Mesothelial cell of epicardium (in vitro differentiated cells): ENCODE measurements around the gene SMIM15. TPM values are rescaled to one million over a fixed set of nuclear protein-coding genes. Genes with fewer than 3 reads are reported as not detected.

Experiments
- DNase-seq, 2 experiments: peaks; one replicate each; pipeline ENCODE4 v3.0.0; 2021; ENCODE audit warnings: low spot score in 2 of 2; ENCODE audit not compliant: unreplicated experiment in 2 of 2
- H3K27ac Mint-ChIP-seq: 2 replicates; pipeline ENCODE4 v1.8.0; 2021; ENCODE audit warnings: mixed read lengths
- H3K27me3 Mint-ChIP-seq: 2 replicates; pipeline ENCODE4 v1.8.0; 2021; ENCODE audit warnings: low read depth, mixed read lengths
- H3K36me3 Mint-ChIP-seq: 2 replicates; pipeline ENCODE4 v1.8.0; 2021; ENCODE audit warnings: mixed read lengths
- H3K4me1 Mint-ChIP-seq: 2 replicates; pipeline ENCODE4 v1.8.0; 2021; ENCODE audit warnings: mixed read lengths
- H3K4me3 Mint-ChIP-seq: 2 replicates; pipeline ENCODE4 v1.8.0; 2021; ENCODE audit warnings: mild to moderate bottlenecking, moderate library complexity, mixed read lengths
- H3K9me3 Mint-ChIP-seq: 2 replicates; pipeline ENCODE4 v1.8.0; 2021; ENCODE audit warnings: mixed read lengths
- CTCF ChIP-seq: fragments of 200-600 bp; sonication (generic); IDR thresholded peaks from one replicate; pipeline ENCODE4 v1.5.0; 2021; ENCODE audit warnings: antibody characterized with exemption; ENCODE audit not compliant: unreplicated experiment
- total RNA-seq: library from RNA; stranded (reverse); gene quantifications from 3 replicates; pipeline ENCODE4 v1.2.1, GENCODE V29; 2021

SMIM15 gene
- total RNA-seq, 1 donor from 2014 or later: 50.9 TPM

DNA sequence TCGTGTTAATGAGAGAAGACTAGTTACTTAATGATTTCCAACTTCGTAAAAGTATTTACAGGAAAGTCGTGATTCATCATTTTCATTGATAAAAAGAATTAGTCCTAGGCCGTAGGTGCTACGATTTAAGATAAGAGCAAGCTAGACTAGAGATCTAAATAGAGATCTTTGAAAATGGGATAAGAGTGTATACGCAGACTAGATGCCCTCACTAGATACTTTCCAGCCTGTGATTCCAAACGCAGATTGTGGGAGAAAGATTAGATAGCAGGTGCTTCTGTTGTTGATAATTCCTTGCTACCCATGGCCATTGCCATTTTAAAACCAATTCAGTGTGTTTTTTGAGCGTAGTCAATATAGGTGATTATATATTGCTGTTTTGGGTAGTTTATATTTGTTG lies 6.7 kb upstream of the SMIM15 start:
- Mint-ChIP-seq H3K27me3 (no peaks in the 10 kb centered on the region), H3K9me3 (peaks cover 3% of the 10 kb centered on the region), H3K27ac (no peak overlapping the region), H3K4me3 (no peak overlapping the region), H3K4me1 (peaks cover 3% of the 10 kb centered on the region), H3K36me3 (peaks cover 4% of the 10 kb centered on the region)
- no peak for DNase-seq
- TF ChIP-seq CTCF: no peak

DNA sequence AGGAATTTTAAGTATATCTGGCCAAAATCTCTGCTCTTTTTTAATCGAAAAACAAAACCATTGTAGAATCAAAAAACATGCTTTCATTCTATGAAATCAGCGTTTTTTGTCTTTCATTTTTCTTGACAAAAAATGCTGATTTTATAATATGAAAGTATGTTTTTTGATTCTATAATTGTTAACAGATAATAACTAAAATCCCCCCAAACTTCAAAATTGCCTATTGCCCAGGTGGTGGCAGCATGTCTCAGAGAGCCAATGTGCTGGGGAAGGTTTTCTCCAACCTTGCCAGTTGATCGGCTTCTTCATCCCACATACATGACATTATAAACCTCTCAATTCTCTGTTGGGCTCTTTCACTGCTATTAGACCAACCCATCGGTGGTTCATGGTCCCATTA lies 5.1 kb upstream of the SMIM15 start:
- Mint-ChIP-seq H3K36me3 (peaks cover 4% of the 10 kb centered on the region), H3K4me3 (no peak overlapping the region)
- TF ChIP-seq CTCF: no peak

GRCh38 chr5:61163905-61164304 lies 1.6 kb upstream of the SMIM15 start:
- Mint-ChIP-seq H3K4me3 (peak overlapping the region; percentile 98), H3K36me3 (peaks cover 16% of the 10 kb centered on the region), H3K4me1 (peaks cover 40% of the 10 kb centered on the region), H3K27ac (peak overlapping the region; percentile 99), H3K27me3 (no peaks in the 10 kb centered on the region), H3K9me3 (peaks cover 3% of the 10 kb centered on the region)
- no peak for TF ChIP-seq CTCF
- no peak for DNase-seq

More for the DNA sequence above, 5.1 kb upstream of the SMIM15 start:
- Mint-ChIP-seq H3K27me3 (no peaks in the 10 kb centered on the region), H3K9me3 (peaks cover 3% of the 10 kb centered on the region), H3K27ac (no peak overlapping the region), H3K4me1 (peaks cover 15% of the 10 kb centered on the region)
- no peak for DNase-seq

GRCh38 chr5:61162832-61163567 lies 732 bp upstream of the SMIM15 start:
- Mint-ChIP-seq H3K4me3 (peak overlapping the region; percentile 98), H3K9me3 (peaks cover 3% of the 10 kb centered on the region), H3K27ac (peak overlapping the region; percentile 99), H3K27me3 (no peaks in the 10 kb centered on the region), H3K36me3 (peaks cover 19% of the 10 kb centered on the region), H3K4me1 (peaks cover 43% of the 10 kb centered on the region)
- DNase-seq: no peak
- TF ChIP-seq CTCF: no peak

GRCh38 chr5:61160497-61160896 lies 1.8 kb downstream of the SMIM15 start:
- peaks cover 9% of the 10 kb centered on the region for H3K9me3 Mint-ChIP-seq
- H3K4me3 Mint-ChIP-seq: peak overlapping the region; percentile 53
- DNase-seq: no peak
- H3K27me3 Mint-ChIP-seq: no peaks in the 10 kb centered on the region
- peaks cover 43% of the 10 kb centered on the region for H3K4me1 Mint-ChIP-seq
- H3K36me3 Mint-ChIP-seq: peaks cover 29% of the 10 kb centered on the region
- no peak for TF ChIP-seq CTCF
- peak overlapping the region; percentile 59 for H3K27ac Mint-ChIP-seq
